ENCODE results near the gene MLN. TPM values are rescaled to one million over a fixed set of nuclear protein-coding genes. Genes with fewer than 3 reads are reported as not detected.

Gene MLN
- polyA plus RNA-seq, 3 donors = 1.4 to 2.9 (median 2.0) TPM

GRCh38 chr6:33791620-33792019 lies 12.2 kb downstream of the MLN start:
- no peak for DNase-seq (ENCODE audit: low read depth in 3 of 3, low spot score in 2 of 3)

GRCh38 chr6:33790910-33791309 lies 12.9 kb downstream of the MLN start:
- no peak for DNase-seq (ENCODE audit: low read depth in 3 of 3, low spot score in 2 of 3)

GRCh38 chr6:33790379-33790778 lies 13.4 kb downstream of the MLN start:
- DNase-seq (ENCODE audit: low read depth in 3 of 3, low spot score in 2 of 3) = no peak

- no peak for DNase-seq (ENCODE audit: low read depth in 3 of 3, low spot score in 2 of 3)
These were observed 14.3 kb downstream of the MLN start for GRCh38 chr6:33789550-33789895.

- DNase-seq (ENCODE audit: low read depth in 3 of 3, low spot score in 2 of 3) = peak; percentile 83 to 87 (median 86)
These were observed 14.9 kb downstream of the MLN start, which contains the start of gene LEMD2 for GRCh38 chr6:33788694-33789549. Gene LEMD2 (minus strand): TSS chr6:33789130. CDS start chr6:33789116, 14 bp downstream.

GRCh38 chr6:33787954-33788693 lies 15.7 kb downstream of the MLN start:
- DNase-seq (ENCODE audit: low read depth in 3 of 3, low spot score in 2 of 3) = peak in 1 of 3 donors; percentile 48

- DNase-seq (ENCODE audit: low read depth in 3 of 3, low spot score in 2 of 3) = no peak
These were observed 16.4 kb downstream of the MLN start for GRCh38 chr6:33787346-33787953.

GRCh38 chr6:33786736-33787135 lies 17.1 kb downstream of the MLN start:
- DNase-seq (ENCODE audit: low read depth in 3 of 3, low spot score in 2 of 3) = no peak

GRCh38 chr6:33785778-33786177 lies 18.0 kb downstream of the MLN start:
- DNase-seq (ENCODE audit: low read depth in 3 of 3, low spot score in 2 of 3) = no peak

- DNase-seq (ENCODE audit: low read depth in 3 of 3, low spot score in 2 of 3) = no peak
These were observed 19.0 kb downstream of the MLN start for GRCh38 chr6:33784787-33785186.

- DNase-seq (ENCODE audit: low read depth in 3 of 3, low spot score in 2 of 3) = no peak
These were observed 19.9 kb downstream of the MLN start for GRCh38 chr6:33783781-33784520.

- no peak for DNase-seq (ENCODE audit: low read depth in 3 of 3, low spot score in 2 of 3)
These were observed 21.2 kb downstream of the MLN start for GRCh38 chr6:33782561-33782960.

GRCh38 chr6:33781131-33781975 lies 22.4 kb downstream of the MLN start:
- no peak for DNase-seq (ENCODE audit: low read depth in 3 of 3, low spot score in 2 of 3)

GRCh38 chr6:33779895-33780294 lies 23.9 kb downstream of the MLN start:
- no peak for DNase-seq (ENCODE audit: low read depth in 3 of 3, low spot score in 2 of 3)

- no peak for DNase-seq (ENCODE audit: low read depth in 3 of 3, low spot score in 2 of 3)
These were observed 24.5 kb downstream of the MLN start for GRCh38 chr6:33779290-33779689.

GRCh38 chr6:33778444-33779121 lies 25.2 kb downstream of the MLN start:
- DNase-seq (ENCODE audit: low read depth in 3 of 3, low spot score in 2 of 3) = no peak

GRCh38 chr6:33777398-33778388 lies 26.1 kb downstream of the MLN start:
- no peak for DNase-seq (ENCODE audit: low read depth in 3 of 3, low spot score in 2 of 3)

GRCh38 chr6:33776764-33777163 lies 27.0 kb downstream of the MLN start:
- DNase-seq (ENCODE audit: low read depth in 3 of 3, low spot score in 2 of 3) = no peak

Data from right renal cortex interstitium (tissue), 3 donors.